HCT116 (cell line): ENCODE measurements around the gene U2AF1L4. TPM values are rescaled to one million over a fixed set of nuclear protein-coding genes. Genes with fewer than 3 reads are reported as not detected.

Experiments
- ATAC-seq: fragments of 200-7000 bp; cut with Tn5 transposase; 2 replicates; pipeline ENCODE4 v1.9.1; 2020; ENCODE audit warnings: mild to moderate bottlenecking, moderate library complexity
- BruUV-seq: library from RNA; stranded (reverse); fragments of 400-500 nt; replicated peaks from 2 replicates; lab custom pipeline; 2021; lab: Mats Ljungman, UMichigan
- CTCF ChIA-PET: fragments of 300-600 bp; sonication (Branson Sonifier 250); formaldehyde crosslinking; loops from one replicate; lab custom pipeline; 2021; ENCODE audit warnings: antibody characterized with exemption; lab: Charles Lee
- POLR2A ChIA-PET: fragments of 300-600, 350-600 bp; sonication (Branson Sonifier 250); formaldehyde crosslinking; loops from one replicate; lab custom pipeline; 2021; ENCODE audit warnings: antibody characterized with exemption; lab: Charles Lee
- RAD21 ChIA-PET, 2 experiments: fragments of 300-600 bp; sonication (Branson Sonifier 250); formaldehyde crosslinking; loops; one replicate each; lab custom pipeline; 2023; ENCODE audit warnings: low total read pairs in 2 of 2; ENCODE audit not compliant: uncharacterized antibody in 2 of 2, unreplicated experiment in 2 of 2, low non-redundant PET in 1 of 2; lab: Charles Lee
- DNase-seq: peaks from one replicate; pipeline ENCODE4 v3.0.0-alpha.2; 2010; ENCODE audit warnings: low read depth, low spot score
- H2AFZ ChIP-seq: fragments of 200-600 bp; shearing (Covaris generic), sonication (generic); 2 replicates; pipeline ENCODE4 v1.6.1; 2017; ENCODE audit warnings: low read depth, mixed run types, mixed read lengths, antibody characterized with exemption, low read length; ENCODE audit not compliant: poor library complexity, severe bottlenecking
- H3K27ac ChIP-seq: 2 replicates; pipeline ENCODE4 v1.5.1; 2012; ENCODE audit warnings: low read depth, low read length
- H3K27me3 ChIP-seq: fragments of 200-600 bp; sonication (generic); 2 replicates; pipeline ENCODE4 v1.6.1; 2016; ENCODE audit warnings: mixed run types, low read length, mixed read lengths; ENCODE audit not compliant: insufficient read depth
- H3K36me3 ChIP-seq, 2 experiments: fragments of 200-500 bp in 1 of 2; fragments of 200-600 bp in 1 of 2; sonication (Bioruptor generic) in 1 of 2; sonication (generic) in 1 of 2; 2 replicates each; pipeline versions ENCODE4 v1.5.1 to v1.6.1; 2014 to 2016; ENCODE audit warnings: low read length in 2 of 2, inconsistent platforms in 1 of 2, mixed read lengths in 1 of 2, mixed run types in 1 of 2; ENCODE audit not compliant: insufficient read depth in 2 of 2, control insufficient read depth in 1 of 2
- H3K4me1 ChIP-seq, 2 experiments: fragments of 200-600 bp in 1 of 2; sonication (generic) in 1 of 2; 2 replicates each; pipeline versions ENCODE4 v1.5.1 to v1.6.1; 2012 to 2017; ENCODE audit warnings: low read length in 2 of 2, inconsistent platforms in 1 of 2, mild to moderate bottlenecking in 1 of 2, mixed read lengths in 1 of 2, mixed run types in 1 of 2, moderate library complexity in 1 of 2; ENCODE audit not compliant: insufficient read depth in 2 of 2, control insufficient read depth in 1 of 2
- H3K4me2 ChIP-seq: fragments of 200-600 bp; sonication (generic); 2 replicates; pipeline ENCODE4 v1.6.1; 2017; ENCODE audit warnings: mixed run types, low read length, mixed read lengths
- H3K4me3 ChIP-seq, 2 experiments: fragments of 200-600 bp in 1 of 2; sonication (generic) in 1 of 2; replicated peaks in 1 of 2; 2 replicates each; pipeline ENCODE4 v1.5.1; 2011 to 2016; ENCODE audit warnings: low read length in 2 of 2, control low read depth in 1 of 2, low read depth in 1 of 2, mild to moderate bottlenecking in 1 of 2, mixed read lengths in 1 of 2, mixed run types in 1 of 2
- H3K79me2 ChIP-seq: fragments of 200-600 bp; sonication (generic); 2 replicates; pipeline ENCODE4 v1.6.1; 2017; ENCODE audit warnings: mild to moderate bottlenecking, mixed run types, low read length, moderate library complexity, mixed read lengths; ENCODE audit not compliant: insufficient read depth
- H3K9ac ChIP-seq: fragments of 200-600 bp; sonication (generic); 2 replicates; pipeline ENCODE4 v1.6.1; 2016; ENCODE audit warnings: low read length, mixed read lengths
- H3K9me2 ChIP-seq: fragments of 200-600 bp; sonication (generic), shearing (Covaris generic); 2 replicates; pipeline ENCODE4 v1.6.1; 2017; ENCODE audit warnings: mixed run types, mild to moderate bottlenecking, moderate library complexity; ENCODE audit not compliant: insufficient read depth
- H3K9me3 ChIP-seq, 2 experiments: fragments of 200-500 bp in 1 of 2; fragments of 200-600 bp in 1 of 2; sonication (Bioruptor generic) in 1 of 2; sonication (generic) in 1 of 2; 2 replicates each; pipeline ENCODE4 v1.6.1; 2014 to 2017; ENCODE audit warnings: low read length in 2 of 2, mixed read lengths in 2 of 2, inconsistent platforms in 1 of 2, low read depth in 1 of 2, mild to moderate bottlenecking in 1 of 2, mixed run types in 1 of 2, moderate library complexity in 1 of 2; ENCODE audit not compliant: control insufficient read depth in 1 of 2, insufficient read depth in 1 of 2
- H4K20me1 ChIP-seq: fragments of 200-600 bp; sonication (generic), shearing (Covaris generic); 2 replicates; pipeline ENCODE4 v1.6.1; 2017; ENCODE audit warnings: mixed run types, mild to moderate bottlenecking, moderate library complexity; ENCODE audit not compliant: insufficient read depth
- CTCF ChIP-seq, 3 experiments: fragments of 200-600 bp in 1 of 3; sonication (generic) in 1 of 3; IDR thresholded peaks in 2 of 3; conservative IDR thresholded peaks in 1 of 3; 2 replicates each; pipeline ENCODE4 v1.5.1; 2012 to 2017; ENCODE audit warnings: low read depth in 2 of 3, low read length in 2 of 3, antibody characterized with exemption in 1 of 3, borderline replicate concordance in 1 of 3, control low read depth in 1 of 3, mild to moderate bottlenecking in 1 of 3, mixed read lengths in 1 of 3, mixed run types in 1 of 3, moderate library complexity in 1 of 3; ENCODE audit not compliant: insufficient read depth in 1 of 3
- EGR1 ChIP-seq: IDR thresholded peaks from 2 replicates; pipeline ENCODE4 v1.6.1; 2012; ENCODE audit warnings: low read depth
- ELF1 ChIP-seq: IDR thresholded peaks from 2 replicates; pipeline ENCODE4 v1.6.1; 2012; ENCODE audit warnings: low read depth, borderline replicate concordance
- FOSL1 ChIP-seq: IDR thresholded peaks from 2 replicates; pipeline ENCODE4 v1.6.1; 2012; ENCODE audit warnings: low read depth
- JUND ChIP-seq: IDR thresholded peaks from 2 replicates; pipeline ENCODE4 v1.6.1; 2012
- POLR2A ChIP-seq: IDR thresholded peaks from 2 replicates; pipeline ENCODE4 v1.7.0; 2011; ENCODE audit warnings: borderline replicate concordance; ENCODE audit not compliant: insufficient read depth, insufficient read length; ENCODE audit errors: extremely low read depth
- POLR2AphosphoS5 ChIP-seq: IDR thresholded peaks from 2 replicates; pipeline ENCODE4 v1.6.1; 2011; ENCODE audit warnings: mild to moderate bottlenecking, low read depth, low read length, moderate library complexity
- RAD21 ChIP-seq: IDR thresholded peaks from 2 replicates; pipeline ENCODE4 v1.6.1; 2012; ENCODE audit warnings: low read depth, mild to moderate bottlenecking
- SP1 ChIP-seq: IDR thresholded peaks from 2 replicates; pipeline ENCODE4 v1.6.1; 2012; ENCODE audit warnings: low read depth
- YY1 ChIP-seq: IDR thresholded peaks from 2 replicates; pipeline ENCODE4 v1.6.1; 2011; ENCODE audit warnings: low read length, low read depth, moderate library complexity, mild to moderate bottlenecking; ENCODE audit not compliant: insufficient replicate concordance; ENCODE audit errors: extremely low read depth
- ZFX ChIP-seq: fragments of 450-650 bp; IDR thresholded peaks from 2 replicates; pipeline ENCODE4 v1.6.1; 2017
- ZNF274 ChIP-seq: fragments of 200-500 bp; sonication (Bioruptor generic); IDR thresholded peaks from 2 replicates; pipeline ENCODE4 v1.6.1; 2014; ENCODE audit warnings: mild to moderate bottlenecking, low read depth, low read length, inconsistent platforms
- intact Hi-C: fragments of 100-400 bp; cut with micrococcal nuclease; formaldehyde crosslinking; loops from 2 replicates; pipeline ENCODE4 v1.10.0; 2022
- total RNA-seq: library from RNA; stranded (reverse); gene quantifications from one replicate; pipeline ENCODE4 v1.2.1, GENCODE V29; 2021; ENCODE audit not compliant: unreplicated experiment
- TF ChIP-seq, protein P1 (sequence below): IDR thresholded peaks from 2 replicates; pipeline ENCODE4 v1.6.1; 2012

The U2AF1L4 gene
- total RNA-seq, 1 experiment from 2014 or later: 15.6 TPM

DNA sequence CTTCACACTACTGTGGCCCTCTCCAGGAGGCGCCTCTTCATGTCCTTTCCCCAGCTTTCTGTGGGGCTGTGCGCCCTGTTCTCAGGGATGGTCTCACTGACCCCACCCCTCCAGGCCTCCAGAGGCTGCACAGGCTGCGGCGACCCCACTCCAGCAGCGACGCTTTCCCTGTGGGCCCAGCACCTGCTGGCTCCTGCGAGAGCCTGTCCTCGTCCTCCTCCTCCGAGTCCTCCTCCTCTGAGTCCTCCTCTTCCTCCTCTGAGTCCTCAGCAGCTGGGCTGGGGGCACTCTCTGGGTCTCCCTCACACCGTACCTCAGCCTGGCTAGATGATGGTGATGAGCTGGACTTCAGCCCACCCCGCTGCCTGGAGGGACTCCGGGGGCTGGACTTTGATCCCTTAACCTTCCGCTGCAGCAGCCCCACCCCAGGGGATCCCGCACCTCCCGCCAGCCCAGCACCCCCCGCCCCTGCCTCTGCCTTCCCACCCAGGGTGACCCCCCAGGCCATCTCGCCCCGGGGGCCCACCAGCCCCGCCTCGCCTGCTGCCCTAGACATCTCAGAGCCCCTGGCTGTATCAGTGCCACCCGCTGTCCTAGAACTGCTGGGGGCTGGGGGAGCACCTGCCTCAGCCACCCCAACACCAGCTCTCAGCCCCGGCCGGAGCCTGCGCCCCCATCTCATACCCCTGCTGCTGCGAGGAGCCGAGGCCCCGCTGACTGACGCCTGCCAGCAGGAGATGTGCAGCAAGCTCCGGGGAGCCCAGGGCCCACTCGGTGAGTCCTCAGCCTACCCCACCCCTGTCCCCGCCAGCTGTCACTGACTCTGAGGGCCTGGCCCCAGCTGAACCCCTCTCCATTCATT, 41.3 kb upstream of the U2AF1L4 start:
- H3K36me3 ChIP-seq: peaks cover 0 to 2% of the 10 kb centered on the region in 2 experiments; a peak in 1 of 4 replicates
- H2AFZ ChIP-seq: no peak overlapping the region
- ChIA-PET CTCF (no interaction called here), POLR2A (no interaction called here), RAD21 (no interaction called here)
- H3K4me1 ChIP-seq: no peaks in the 10 kb centered on the region
- H3K9me3 ChIP-seq: no peaks in the 10 kb centered on the region
- ATAC-seq (no peak), DNase-seq (no peak)
- H3K27ac ChIP-seq: no peak overlapping the region
- no peaks in the 10 kb centered on the region for H3K9me2 ChIP-seq
- no peaks in the 10 kb centered on the region for H3K79me2 ChIP-seq
- H3K4me2 ChIP-seq: no peak overlapping the region
- TF ChIP-seq JUND (no peak), YY1 (no peak), ZNF274 (no peak), CTCF (IDR thresholded peaks at IDR 0.05 in 2 of 3, conservative IDR thresholded peaks at IDR 0.05 in 1 of 3; ENCODE audit: borderline replicate concordance in 1 of 3, insufficient read depth in 1 of 3, low read depth in 2 of 3, low read length in 2 of 3) (no peak), RAD21 (no peak), ZFX (no peak), POLR2A (no peak), EGR1 (no peak), POLR2AphosphoS5 (no peak), SP1 (no peak), FOSL1 (no peak), ELF1 (no peak)
- TF ChIP-seq, protein P1, sequence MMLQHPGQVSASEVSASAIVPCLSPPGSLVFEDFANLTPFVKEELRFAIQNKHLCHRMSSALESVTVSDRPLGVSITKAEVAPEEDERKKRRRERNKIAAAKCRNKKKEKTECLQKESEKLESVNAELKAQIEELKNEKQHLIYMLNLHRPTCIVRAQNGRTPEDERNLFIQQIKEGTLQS: no peak
- no peak overlapping the region for H3K4me3 ChIP-seq
- BruUV-seq: no TSS peak
- no peaks in the 10 kb centered on the region for H4K20me1 ChIP-seq
- H3K27me3 ChIP-seq: no peaks in the 10 kb centered on the region
- no peak overlapping the region for H3K9ac ChIP-seq
- intact Hi-C loops: no loop called here
